CD4-positive, alpha-beta T cell (primary cell): Measurements from ENCODE around the gene LRP2. TPM values are rescaled to one million over a fixed set of nuclear protein-coding genes. Genes with fewer than 3 reads are reported as not detected.

Experiments used
- ATAC-seq: fragments of 200-7000 bp; cut with Tn5 transposase; one replicate; pipeline ENCODE4 v1.10.0; 2022; ENCODE audit warnings: mild to moderate bottlenecking; ENCODE audit not compliant: poor library complexity
- CTCF ChIA-PET: fragments of 350-600 bp; sonication (Branson Sonifier 250); formaldehyde crosslinking; loops from one replicate; lab custom pipeline; 2021; ENCODE audit warnings: antibody characterized with exemption, inconsistent platforms; lab: Charles Lee
- POLR2A ChIA-PET: fragments of 350-600 bp; sonication (Branson Sonifier 250); formaldehyde crosslinking; loops from one replicate; lab custom pipeline; 2021; ENCODE audit warnings: antibody characterized with exemption, inconsistent platforms; lab: Charles Lee
- DNase-seq, 14 experiments: peaks; one replicate each; pipeline ENCODE4 v3.0.0-alpha.2; 2013 to 2020; ENCODE audit warnings: mixed read lengths in 2 of 14
- H3K27ac ChIP-seq, 2 donors: one replicate each; pipeline versions ENCODE4 v1.5.1 to v1.7.0; 2013; ENCODE audit warnings: low read length in 2 of 2, low read depth in 1 of 2, mild to moderate bottlenecking in 1 of 2
- H3K27me3 ChIP-seq, 2 experiments: 1 replicate in 1 of 2; 2 replicates in 1 of 2; pipeline versions ENCODE4 v1.6.1 to v1.7.0; 2013; ENCODE audit warnings: low read length in 2 of 2, control low read depth in 1 of 2, mild to moderate bottlenecking in 1 of 2, moderate library complexity in 1 of 2; ENCODE audit not compliant: insufficient read depth in 2 of 2, control insufficient read depth in 1 of 2
- H3K36me3 ChIP-seq: one replicate; pipeline ENCODE4 v1.6.1; 2013; ENCODE audit warnings: low read length, control low read depth; ENCODE audit not compliant: insufficient read depth
- H3K4me1 ChIP-seq: one replicate; pipeline ENCODE4 v1.6.1; 2013; ENCODE audit warnings: low read length, control low read depth; ENCODE audit not compliant: insufficient read depth
- H3K4me3 ChIP-seq: one replicate; pipeline ENCODE4 v1.5.1; 2013; ENCODE audit warnings: mild to moderate bottlenecking, low read length, moderate library complexity
- H3K9me3 ChIP-seq, 2 experiments: 1 replicate in 1 of 2; 2 replicates in 1 of 2; pipeline versions ENCODE4 v1.6.1 to v1.7.0; 2013; ENCODE audit warnings: low read length in 2 of 2, mild to moderate bottlenecking in 2 of 2, control low read depth in 1 of 2, moderate library complexity in 1 of 2; ENCODE audit not compliant: control insufficient read depth in 1 of 2, insufficient read depth in 1 of 2
- H3K27ac Mint-ChIP-seq: one replicate; pipeline ENCODE4 v1.8.0; 2020; ENCODE audit warnings: mixed read lengths
- H3K27me3 Mint-ChIP-seq: one replicate; pipeline ENCODE4 v1.8.0; 2021; ENCODE audit warnings: mixed read lengths
- H3K36me3 Mint-ChIP-seq: one replicate; pipeline ENCODE4 v1.8.0; 2021; ENCODE audit warnings: low read depth, mixed read lengths
- H3K4me1 Mint-ChIP-seq: one replicate; pipeline ENCODE4 v1.8.0; 2021; ENCODE audit warnings: low read depth, mixed read lengths
- H3K4me3 Mint-ChIP-seq: one replicate; pipeline ENCODE4 v1.8.0; 2020; ENCODE audit warnings: mild to moderate bottlenecking, mixed read lengths
- H3K9me3 Mint-ChIP-seq: one replicate; pipeline ENCODE4 v1.8.0; 2020; ENCODE audit warnings: mixed read lengths
- CTCF ChIP-seq: fragments of 200-600 bp; IDR thresholded peaks from one replicate; pipeline ENCODE4 v1.8.0; 2022; ENCODE audit warnings: antibody characterized with exemption, mild to moderate bottlenecking
- intact Hi-C, 2 experiments: fragments of 100-400 bp; cut with DNase I in 1 of 2; cut with micrococcal nuclease in 1 of 2; formaldehyde crosslinking; loops; one replicate each; pipeline versions ENCODE4 v1.15.1 to v1.9.0; 2023 to 2025; cut with DNase I, micrococcal nuclease
- total RNA-seq, 174 experiments: library from RNA in 2 of 174; stranded (reverse) in 2 of 174; gene quantifications; one replicate each; pipeline ENCODE4 v1.2.3 and lab custom pipeline; 2021 to 2026

The LRP2 gene
- total RNA-seq, 2 experiments from 2014 or later, result 0.03 TPM; not detected in 1

DNA sequence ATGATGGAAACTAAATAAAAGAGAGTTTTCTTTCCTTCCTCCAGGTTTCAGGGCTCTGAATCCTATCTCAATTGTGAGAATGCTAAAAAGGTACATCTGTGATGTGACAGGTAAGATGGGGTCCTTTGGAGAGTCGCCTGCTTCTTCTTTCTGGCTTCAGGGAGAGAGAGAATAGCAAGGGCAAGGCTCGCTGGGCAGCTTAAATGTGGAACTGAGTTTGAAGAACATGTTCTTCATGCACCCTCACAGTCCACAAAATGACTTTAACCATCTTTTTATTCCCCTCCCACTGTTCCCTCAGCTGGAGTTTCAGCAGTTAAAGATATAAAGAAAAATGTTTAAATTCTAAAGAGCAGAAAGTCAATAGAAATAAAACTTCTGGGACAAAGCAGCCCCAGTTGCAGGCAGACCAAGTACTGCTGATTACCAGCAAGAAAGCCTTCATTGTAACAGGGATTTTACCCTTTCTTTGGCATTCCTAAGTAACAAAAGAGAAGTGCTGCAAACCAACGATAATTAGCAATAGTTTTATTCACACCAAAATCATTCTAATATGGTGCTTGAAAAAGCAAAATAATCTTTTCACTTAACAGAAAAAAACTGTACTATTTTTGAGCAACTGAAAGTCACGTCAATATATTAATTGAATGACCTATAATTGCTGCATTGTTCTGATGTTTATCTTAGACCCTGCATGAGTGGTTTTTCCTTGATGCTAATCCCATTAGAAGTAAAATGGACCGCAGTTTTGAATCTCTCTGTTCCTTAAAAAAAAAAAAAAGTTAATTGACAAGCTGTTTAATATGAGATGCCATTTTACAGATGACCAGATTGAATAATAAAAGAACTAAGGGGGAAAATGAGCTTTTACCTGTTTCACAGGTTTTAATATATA is 61.5 kb downstream of the LRP2 start:
- Mint-ChIP-seq H3K27ac (no peak overlapping the region), H3K4me3 (no peak overlapping the region), H3K4me1 (no peaks in the 10 kb centered on the region), H3K9me3 (peaks cover 2% of the 10 kb centered on the region), H3K36me3 (no peaks in the 10 kb centered on the region), H3K27me3 (peaks cover 17% of the 10 kb centered on the region)
- no peak overlapping the region for H3K4me3 ChIP-seq
- POLR2A ChIA-PET, result no interaction called here
- H3K27me3 ChIP-seq, result no peaks in the 10 kb centered on the region
- H3K36me3 ChIP-seq, result no peaks in the 10 kb centered on the region
- intact Hi-C loops, result no loop called here
- CTCF ChIA-PET, result no interaction called here
- H3K27ac ChIP-seq, result no peak overlapping the region
- H3K4me1 ChIP-seq, result no peaks in the 10 kb centered on the region
- no peaks in the 10 kb centered on the region for H3K9me3 ChIP-seq
- no peak for DNase-seq
- no peak for TF ChIP-seq CTCF
- no peak for ATAC-seq

GRCh38 chr2:169298007-169298406 is 64.3 kb downstream of the LRP2 start:
- TF ChIP-seq CTCF, result no peak

GRCh38 chr2:169294001-169294675 is 68.2 kb downstream of the LRP2 start:
- no peak overlapping the region for H3K4me3 Mint-ChIP-seq
- intact Hi-C loops, result no loop called here
- no peak overlapping the region for H3K27ac Mint-ChIP-seq
- no peak for DNase-seq
- peaks cover 10% of the 10 kb centered on the region for H3K27me3 Mint-ChIP-seq
- no peaks in the 10 kb centered on the region for H3K9me3 Mint-ChIP-seq
- no peaks in the 10 kb centered on the region for H3K27me3 ChIP-seq
- H3K36me3 ChIP-seq, result no peaks in the 10 kb centered on the region
- H3K27ac ChIP-seq, result no peak overlapping the region
- no peaks in the 10 kb centered on the region for H3K4me1 ChIP-seq
- CTCF ChIA-PET, result no interaction called here
- POLR2A ChIA-PET, result no interaction called here
- no peaks in the 10 kb centered on the region for H3K4me1 Mint-ChIP-seq
- no peak for TF ChIP-seq CTCF
- H3K9me3 ChIP-seq, result no peaks in the 10 kb centered on the region
- ATAC-seq, result no peak
- H3K4me3 ChIP-seq, result no peak overlapping the region
- H3K36me3 Mint-ChIP-seq, result no peaks in the 10 kb centered on the region

More at GRCh38 chr2:169298007-169298406, 64.3 kb downstream of the LRP2 start:
- Mint-ChIP-seq H3K4me3 (no peak overlapping the region), H3K36me3 (no peaks in the 10 kb centered on the region), H3K4me1 (no peaks in the 10 kb centered on the region), H3K27ac (no peak overlapping the region), H3K9me3 (no peaks in the 10 kb centered on the region), H3K27me3 (peaks cover 17% of the 10 kb centered on the region)
- ChIA-PET POLR2A (no interaction called here), CTCF (no interaction called here)
- intact Hi-C loops, result no loop called here
- Histone ChIP-seq H3K27me3 (no peaks in the 10 kb centered on the region), H3K4me1 (no peaks in the 10 kb centered on the region), H3K27ac (no peak overlapping the region), H3K36me3 (no peaks in the 10 kb centered on the region), H3K4me3 (no peak overlapping the region), H3K9me3 (no peaks in the 10 kb centered on the region)
- DNase-seq (no peak), ATAC-seq (no peak)
